ENCODE data around the gene ATP8B3.

The ATP8B3 gene

GRCh38 chr19:1814833-1815604 is 2.9 kb upstream of the ATP8B3 start:
- Histone ChIP-seq H3K4me3 (no peak overlapping the region), H3K27ac (no peak overlapping the region)
- TF ChIP-seq, protein P1, sequence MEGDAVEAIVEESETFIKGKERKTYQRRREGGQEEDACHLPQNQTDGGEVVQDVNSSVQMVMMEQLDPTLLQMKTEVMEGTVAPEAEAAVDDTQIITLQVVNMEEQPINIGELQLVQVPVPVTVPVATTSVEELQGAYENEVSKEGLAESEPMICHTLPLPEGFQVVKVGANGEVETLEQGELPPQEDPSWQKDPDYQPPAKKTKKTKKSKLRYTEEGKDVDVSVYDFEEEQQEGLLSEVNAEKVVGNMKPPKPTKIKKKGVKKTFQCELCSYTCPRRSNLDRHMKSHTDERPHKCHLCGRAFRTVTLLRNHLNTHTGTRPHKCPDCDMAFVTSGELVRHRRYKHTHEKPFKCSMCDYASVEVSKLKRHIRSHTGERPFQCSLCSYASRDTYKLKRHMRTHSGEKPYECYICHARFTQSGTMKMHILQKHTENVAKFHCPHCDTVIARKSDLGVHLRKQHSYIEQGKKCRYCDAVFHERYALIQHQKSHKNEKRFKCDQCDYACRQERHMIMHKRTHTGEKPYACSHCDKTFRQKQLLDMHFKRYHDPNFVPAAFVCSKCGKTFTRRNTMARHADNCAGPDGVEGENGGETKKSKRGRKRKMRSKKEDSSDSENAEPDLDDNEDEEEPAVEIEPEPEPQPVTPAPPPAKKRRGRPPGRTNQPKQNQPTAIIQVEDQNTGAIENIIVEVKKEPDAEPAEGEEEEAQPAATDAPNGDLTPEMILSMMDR (IDR thresholded peaks at IDR 0.05): no peak
- no peak for DNase-seq (ENCODE audit: low spot score)

- H3K27ac ChIP-seq: no peak overlapping the region
- TF ChIP-seq, protein P1 (IDR thresholded peaks at IDR 0.05): no peak
- DNase-seq (ENCODE audit: low spot score): no peak
- no peak overlapping the region for H3K4me3 ChIP-seq
These were observed 2.3 kb upstream of the ATP8B3 start for GRCh38 chr19:1814391-1814790.

- H3K27ac ChIP-seq: peak overlapping the region; percentile 3 to 88
- H3K4me3 ChIP-seq: peak overlapping the region; percentile 80
- no peak for DNase-seq (ENCODE audit: low spot score)
- TF ChIP-seq, protein P1 (IDR thresholded peaks at IDR 0.05): no peak
These were observed 1.4 kb upstream of the ATP8B3 start for GRCh38 chr19:1813192-1814182.

DNA sequence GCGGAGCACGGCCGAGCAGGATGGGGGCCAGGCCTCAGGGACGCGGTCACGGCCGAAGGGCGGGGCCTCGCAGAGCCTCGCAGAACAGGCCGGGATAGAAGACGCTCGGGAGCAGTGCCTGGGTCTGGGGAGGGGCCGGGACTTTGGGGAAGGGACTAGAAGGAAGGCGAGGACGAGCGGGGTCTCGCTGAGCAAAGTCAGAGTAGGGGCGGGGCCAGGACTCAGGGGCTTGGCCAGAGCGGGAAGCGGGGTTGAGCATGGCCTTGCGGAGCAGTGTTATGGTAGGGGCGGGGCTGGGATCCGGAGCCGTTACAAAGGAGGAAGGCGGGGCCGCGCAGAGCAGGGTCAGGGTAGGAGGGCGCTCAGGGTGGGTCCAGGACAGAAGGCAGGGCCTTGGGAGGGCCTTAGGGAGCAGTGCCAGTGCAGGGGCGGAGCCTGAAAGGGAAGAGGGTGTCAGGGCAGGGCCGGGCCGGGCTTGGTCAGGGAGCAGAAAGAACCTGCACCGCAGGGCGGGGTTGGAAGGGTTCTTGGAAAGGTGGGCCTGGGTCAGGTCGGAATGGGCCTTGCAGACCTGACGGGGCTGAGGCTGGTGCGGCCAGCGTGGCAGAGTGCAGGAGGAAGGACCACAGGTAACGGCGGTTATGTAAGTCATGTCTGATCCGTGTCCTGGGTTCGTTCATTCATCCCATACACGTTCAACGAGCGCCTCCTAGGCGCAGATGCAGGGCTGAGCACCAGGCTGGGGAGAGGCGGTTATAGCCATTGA is 533 bp upstream of the ATP8B3 start:
- DNase-seq (ENCODE audit: low spot score): peak; percentile 91
- H3K27ac ChIP-seq: peak overlapping the region; percentile 3 to 88
- TF ChIP-seq, protein P1 (IDR thresholded peaks at IDR 0.05): peak; percentile 16
- H3K4me3 ChIP-seq: peak overlapping the region; percentile 80

DNA sequence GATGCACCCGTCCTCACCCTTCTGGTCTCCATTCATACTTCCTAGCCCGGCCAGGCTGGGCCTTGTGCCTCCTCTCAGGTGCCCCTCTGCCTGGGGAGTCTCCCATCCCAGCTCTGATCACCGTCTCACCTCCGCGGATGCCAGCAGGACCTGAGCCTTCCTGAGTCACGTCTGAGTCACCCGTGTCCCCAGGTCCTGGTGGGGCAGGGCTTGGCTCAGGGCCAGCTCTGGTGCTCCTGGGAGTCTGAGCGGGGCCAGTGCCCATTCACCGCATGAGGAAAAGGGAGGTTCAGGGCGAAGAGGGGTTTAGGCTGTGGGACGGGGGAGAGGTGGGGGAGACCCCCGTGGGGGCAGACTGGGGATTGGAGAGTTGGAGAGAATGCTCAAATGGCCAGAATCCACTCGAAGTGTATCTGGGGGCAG is 593 bp downstream of the ATP8B3 start:
- Histone ChIP-seq H3K27ac (peak overlapping the region; percentile 52 to 88), H3K4me3 (peak overlapping the region; percentile 80)
- TF ChIP-seq, protein P1 (IDR thresholded peaks at IDR 0.05): no peak
- DNase-seq (ENCODE audit: low spot score): peak; percentile 85

DNA sequence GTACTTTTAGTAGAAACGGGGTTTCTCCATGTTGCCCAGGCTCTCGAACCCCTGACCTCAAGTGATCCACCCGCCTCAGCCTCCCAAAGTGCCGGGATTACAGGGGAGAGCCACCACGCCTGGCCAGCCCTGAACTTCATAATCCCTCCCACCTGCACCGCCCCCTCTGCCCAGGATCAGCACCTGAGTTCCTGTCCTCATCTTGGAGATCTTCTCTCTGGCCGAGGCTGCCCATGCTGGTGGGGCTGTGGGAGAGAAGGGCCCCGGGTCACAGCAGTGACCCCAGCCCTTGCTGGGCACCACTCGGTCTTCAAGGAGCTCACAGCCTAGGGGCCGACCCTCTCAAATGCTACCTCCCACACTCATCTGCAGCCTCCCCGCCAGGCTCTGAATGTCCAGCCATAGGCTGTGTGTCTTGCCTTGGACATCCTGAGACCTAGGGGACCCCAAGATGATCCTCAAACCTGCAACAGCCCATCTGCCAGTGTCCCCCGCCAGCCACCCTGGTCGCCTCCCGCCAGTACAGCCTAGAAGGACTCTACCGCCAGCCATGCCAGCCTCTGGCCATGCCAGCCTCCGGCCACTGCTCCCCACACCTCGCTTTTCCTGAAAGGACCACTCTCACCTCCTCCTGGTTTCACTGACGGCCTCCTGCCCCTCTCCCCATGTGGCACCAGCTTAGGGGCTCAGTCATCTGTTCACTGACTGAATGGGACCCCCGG is 1.5 kb downstream of the ATP8B3 start:
- DNase-seq (ENCODE audit: low spot score): no peak
- TF ChIP-seq, protein P1 (IDR thresholded peaks at IDR 0.05): no peak
- H3K27ac ChIP-seq: peak overlapping the region in 1 of 2 donors; percentile 88
- no peak overlapping the region for H3K4me3 ChIP-seq
